ENCODE measurements around the gene NFIX. TPM values are rescaled to one million over a fixed set of nuclear protein-coding genes. Genes with fewer than 3 reads are reported as not detected.

NFIX gene
- total RNA-seq, 2 experiments from 2014 or later, result 0.40 to 1.4 TPM

DNA sequence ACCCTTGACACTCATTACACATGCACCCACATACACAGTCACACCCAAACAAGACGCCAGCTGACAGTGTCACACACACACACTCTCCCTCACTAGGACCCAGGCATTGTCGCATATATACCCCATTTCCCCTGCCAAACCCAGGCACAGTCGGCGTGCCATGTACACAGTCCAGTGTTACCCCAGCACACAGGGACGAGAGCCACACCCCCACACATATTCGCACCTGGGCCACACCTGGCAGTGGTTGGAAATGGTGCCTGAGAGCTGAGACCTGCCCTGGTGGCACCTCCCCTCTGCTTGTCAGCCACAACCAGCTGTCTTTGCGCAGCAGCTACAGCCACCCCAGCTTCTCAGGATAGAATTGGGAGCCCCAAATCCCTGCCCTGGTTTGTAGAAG lies 9.0 kb downstream of the NFIX start:
- DNase-seq (no peak), ATAC-seq (no peak)
- Mint-ChIP-seq H3K4me3 (no peak overlapping the region), H3K9me3 (ENCODE audit: insufficient read depth) (no peaks in the 10 kb centered on the region), H3K27ac (no peak overlapping the region), H3K36me3 (ENCODE audit: low read depth) (no peaks in the 10 kb centered on the region), H3K4me1 (ENCODE audit: low read depth) (no peaks in the 10 kb centered on the region), H3K27me3 (ENCODE audit: low read depth) (peaks cover 8% of the 10 kb centered on the region)
- POLR2A ChIA-PET, result no interaction called here
- CTCF ChIA-PET, result interaction anchor here (1.2 to 1.4 kb wide), 2 partner anchors 39 to 89 kb away, joined by 3 to 4 read pairs; no protein-coding TSS in a partner anchor

DNA sequence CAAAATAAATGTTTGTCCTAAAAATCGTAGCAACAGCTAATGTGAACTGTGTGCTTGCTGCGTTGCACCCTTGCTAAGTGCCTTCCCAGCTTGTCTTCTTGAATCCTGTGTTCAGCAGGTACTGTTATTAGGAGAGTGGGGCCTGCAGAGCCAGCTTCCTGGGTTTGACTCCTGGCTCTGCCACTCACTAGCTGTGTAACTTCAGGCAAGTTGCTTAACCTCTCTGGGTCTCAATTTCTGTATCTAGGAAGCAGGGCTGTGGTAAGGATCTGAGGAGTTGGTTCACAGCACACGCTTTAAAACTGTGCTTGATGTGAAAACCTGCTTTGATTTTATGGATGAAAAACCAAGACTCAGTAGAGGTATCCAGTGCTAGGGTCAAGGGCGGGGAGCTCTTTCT lies 10.0 kb downstream of the NFIX start:
- H3K27me3 Mint-ChIP-seq (ENCODE audit: low read depth), result peaks cover 15% of the 10 kb centered on the region
- H3K4me3 Mint-ChIP-seq, result no peak overlapping the region
- CTCF ChIA-PET, result interaction anchor here (0.8 to 2.0 kb wide), 4 partner anchors 28 to 88 kb away, joined by 3 to 7 read pairs (median 4); no protein-coding TSS in a partner anchor
- no peak for DNase-seq
- H3K27ac Mint-ChIP-seq, result no peak overlapping the region
- no peak for ATAC-seq
- H3K36me3 Mint-ChIP-seq (ENCODE audit: low read depth), result no peaks in the 10 kb centered on the region
- POLR2A ChIA-PET, result no interaction called here
- H3K4me1 Mint-ChIP-seq (ENCODE audit: low read depth), result no peaks in the 10 kb centered on the region
- H3K9me3 Mint-ChIP-seq (ENCODE audit: insufficient read depth), result no peaks in the 10 kb centered on the region

DNA sequence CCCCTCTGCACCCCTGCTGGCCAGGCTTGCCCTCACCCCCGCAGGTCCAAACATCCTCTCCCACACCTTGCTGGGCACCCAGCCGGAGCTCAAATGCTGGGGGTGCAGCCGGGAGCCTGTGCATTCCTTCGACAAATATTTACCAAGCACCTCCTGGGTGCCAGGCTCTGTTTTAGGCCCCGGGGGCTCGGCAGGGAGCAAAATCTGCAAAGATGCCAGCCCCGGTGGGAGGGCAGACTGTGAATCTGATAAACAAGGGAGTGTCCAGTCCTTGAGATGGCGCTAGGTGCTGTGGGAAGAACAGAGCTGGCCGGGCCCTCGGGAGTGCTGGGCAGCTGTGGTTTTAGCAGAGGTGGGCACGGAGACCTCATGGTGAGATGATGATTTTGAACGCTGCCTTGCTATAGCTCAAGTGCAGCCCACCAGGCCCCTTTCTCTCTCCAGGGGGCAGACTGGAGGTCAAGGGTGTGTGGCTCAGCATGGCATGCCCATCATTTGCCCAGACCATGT lies 10.6 kb downstream of the NFIX start:
- Mint-ChIP-seq H3K36me3 (ENCODE audit: low read depth) (no peaks in the 10 kb centered on the region), H3K27ac (no peak overlapping the region), H3K4me1 (ENCODE audit: low read depth) (no peaks in the 10 kb centered on the region), H3K4me3 (no peak overlapping the region), H3K27me3 (ENCODE audit: low read depth) (peaks cover 21% of the 10 kb centered on the region), H3K9me3 (ENCODE audit: insufficient read depth) (no peaks in the 10 kb centered on the region)
- ChIA-PET CTCF (interaction anchor here (0.9 to 2.0 kb wide), 3 partner anchors 28 to 55 kb away, joined by 4 to 7 read pairs (median 5); no protein-coding TSS in a partner anchor), POLR2A (no interaction called here)
- ATAC-seq, result no peak
- DNase-seq, result no peak

DNA sequence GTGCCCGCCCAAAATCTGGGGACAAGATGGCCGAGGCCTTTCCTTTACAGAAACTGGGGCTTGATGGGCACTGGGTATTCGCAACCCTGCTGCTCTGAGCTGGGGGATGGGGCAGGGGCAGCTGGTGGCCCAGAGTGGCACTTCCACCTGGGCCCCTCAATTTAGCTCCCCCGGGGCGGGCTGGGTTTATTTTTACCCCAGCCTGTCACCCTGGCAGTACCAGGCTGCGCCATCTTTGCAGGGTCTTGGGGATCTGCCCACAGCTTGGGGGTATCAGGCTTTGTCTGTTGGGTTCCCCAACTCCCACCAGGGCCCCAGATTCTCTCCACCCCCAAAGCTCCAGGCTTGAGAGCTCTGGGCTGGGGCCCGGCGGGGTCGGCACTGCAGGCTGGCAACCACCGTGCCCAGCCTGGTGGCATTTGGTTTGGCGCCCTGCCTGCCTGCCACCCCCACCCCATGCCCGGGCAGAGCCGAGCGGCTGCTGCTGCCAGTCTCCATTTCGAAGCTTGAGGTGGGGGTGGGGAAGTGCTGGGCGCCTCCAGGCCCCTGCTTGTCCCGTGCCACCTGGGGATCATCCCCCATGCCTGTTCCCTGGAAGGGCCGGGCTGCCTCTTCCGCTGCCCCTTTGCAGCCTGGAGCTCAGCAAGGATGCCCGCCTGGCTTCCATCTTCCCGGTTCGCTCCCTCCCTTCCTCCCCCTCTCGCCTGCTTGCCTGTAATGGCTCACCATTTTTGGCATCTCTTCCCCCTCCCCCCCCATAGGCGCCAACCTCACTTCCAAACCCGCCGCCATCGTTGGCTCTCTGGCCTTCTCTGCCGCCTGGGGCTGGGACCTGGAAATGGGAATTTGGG lies 11.4 kb downstream of the NFIX start:
- Mint-ChIP-seq H3K4me1 (ENCODE audit: low read depth) (no peaks in the 10 kb centered on the region), H3K9me3 (ENCODE audit: insufficient read depth) (no peaks in the 10 kb centered on the region), H3K27ac (no peak overlapping the region), H3K4me3 (no peak overlapping the region), H3K36me3 (ENCODE audit: low read depth) (no peaks in the 10 kb centered on the region), H3K27me3 (ENCODE audit: low read depth) (peaks cover 27% of the 10 kb centered on the region)
- DNase-seq, result no peak
- ChIA-PET POLR2A (no interaction called here), CTCF (interaction anchor here (0.9 to 2.0 kb wide), 3 partner anchors 27 to 55 kb away, joined by 4 to 7 read pairs (median 5); no protein-coding TSS in a partner anchor)
- ATAC-seq, result no peak

DNA sequence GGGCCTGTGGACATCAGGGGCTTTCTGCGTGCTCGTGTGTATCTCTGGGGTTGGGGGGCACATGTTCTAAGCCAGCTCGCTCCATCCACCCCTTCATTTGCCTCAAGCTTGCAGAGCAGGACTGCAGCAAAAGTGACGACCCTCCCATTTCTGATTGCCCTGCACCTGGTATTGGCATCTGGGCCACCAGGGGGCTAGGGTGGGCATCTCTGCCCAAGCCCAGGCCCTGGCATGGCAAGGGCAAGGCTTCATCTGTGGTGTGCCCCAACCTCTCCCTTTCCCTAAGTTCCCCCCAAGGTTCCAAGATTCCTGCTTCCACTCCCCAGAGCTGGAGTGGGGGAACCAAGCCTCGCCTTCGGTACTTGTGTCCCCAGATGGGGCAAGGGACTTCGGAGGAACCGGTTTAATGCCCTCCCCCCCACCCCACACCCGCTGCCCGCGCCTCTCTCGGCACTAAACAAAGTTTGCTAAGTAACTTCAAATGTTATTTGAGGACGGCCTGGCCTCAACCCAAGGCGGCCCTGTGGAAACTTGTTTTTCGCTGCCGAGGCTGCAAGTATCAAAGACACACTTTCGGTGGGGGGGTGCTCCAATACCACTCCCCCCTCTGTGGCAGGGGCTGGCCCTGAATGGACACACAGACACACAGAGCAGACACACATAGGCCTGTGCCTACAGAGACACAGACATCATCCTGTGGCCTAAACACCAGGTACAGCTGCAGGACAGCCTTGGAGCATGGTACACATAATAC lies 12.2 kb downstream of the NFIX start:
- Mint-ChIP-seq H3K36me3 (ENCODE audit: low read depth) (no peaks in the 10 kb centered on the region), H3K9me3 (ENCODE audit: insufficient read depth) (no peaks in the 10 kb centered on the region), H3K4me1 (ENCODE audit: low read depth) (peaks cover 1% of the 10 kb centered on the region), H3K27me3 (ENCODE audit: low read depth) (peaks cover 33% of the 10 kb centered on the region), H3K27ac (no peak overlapping the region), H3K4me3 (no peak overlapping the region)
- ATAC-seq (no peak), DNase-seq (no peak)
- ChIA-PET CTCF (no interaction called here), POLR2A (no interaction called here)

DNA sequence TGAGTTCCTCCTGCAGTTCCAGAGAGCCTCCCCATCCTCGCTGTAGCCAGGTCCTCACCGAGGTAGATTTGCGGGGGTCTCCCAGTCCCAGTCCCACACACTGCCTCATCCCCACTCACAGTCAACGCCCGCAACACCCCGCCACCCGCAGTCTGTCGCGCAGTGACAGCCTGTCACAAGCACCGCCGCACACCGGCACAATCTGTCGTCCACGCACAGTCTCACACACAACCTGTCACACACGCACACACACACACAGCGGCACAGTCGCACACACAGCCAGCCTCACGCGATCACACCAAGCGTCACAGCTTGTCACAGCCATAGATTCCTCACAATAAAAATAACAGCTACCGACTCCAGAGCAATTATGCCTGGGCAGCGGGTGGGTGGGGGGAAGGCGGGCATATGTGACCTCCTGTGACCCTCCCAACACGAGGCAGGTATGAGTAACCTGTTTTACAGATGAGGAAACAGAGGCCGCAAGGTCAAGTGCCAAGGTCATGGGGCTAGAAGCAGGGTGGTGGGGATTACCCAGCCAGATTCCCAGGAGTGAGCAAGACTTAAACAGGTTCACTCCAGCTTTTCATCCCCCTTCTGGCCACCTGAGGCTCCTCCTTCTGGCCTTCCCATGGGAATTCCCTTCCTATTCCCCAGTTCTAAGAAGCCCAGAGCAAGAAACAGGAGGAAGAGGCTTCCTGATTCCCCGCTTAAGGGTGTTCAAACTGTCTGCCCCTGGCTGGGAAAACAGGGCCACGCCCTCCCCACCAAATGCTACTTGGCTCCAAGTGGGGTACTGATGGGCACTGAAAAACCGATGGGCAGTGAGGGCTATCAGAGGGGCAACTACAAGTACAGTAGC lies 13.9 kb downstream of the NFIX start:
- ATAC-seq (no peak), DNase-seq (no peak)
- no peak overlapping the region for H3K27ac Mint-ChIP-seq
- CTCF ChIA-PET, result interaction anchor here (0.9 to 1.2 kb wide), 2 partner anchors 24 to 44 kb away, joined by 3 read pairs; no protein-coding TSS in a partner anchor
- no peak overlapping the region for H3K4me3 Mint-ChIP-seq
- peaks cover 47% of the 10 kb centered on the region for H3K27me3 Mint-ChIP-seq (ENCODE audit: low read depth)
- no peaks in the 10 kb centered on the region for H3K9me3 Mint-ChIP-seq (ENCODE audit: insufficient read depth)
- POLR2A ChIA-PET, result no interaction called here
- peaks cover 17% of the 10 kb centered on the region for H3K4me1 Mint-ChIP-seq (ENCODE audit: low read depth)
- peaks cover 2% of the 10 kb centered on the region for H3K36me3 Mint-ChIP-seq (ENCODE audit: low read depth)

DNA sequence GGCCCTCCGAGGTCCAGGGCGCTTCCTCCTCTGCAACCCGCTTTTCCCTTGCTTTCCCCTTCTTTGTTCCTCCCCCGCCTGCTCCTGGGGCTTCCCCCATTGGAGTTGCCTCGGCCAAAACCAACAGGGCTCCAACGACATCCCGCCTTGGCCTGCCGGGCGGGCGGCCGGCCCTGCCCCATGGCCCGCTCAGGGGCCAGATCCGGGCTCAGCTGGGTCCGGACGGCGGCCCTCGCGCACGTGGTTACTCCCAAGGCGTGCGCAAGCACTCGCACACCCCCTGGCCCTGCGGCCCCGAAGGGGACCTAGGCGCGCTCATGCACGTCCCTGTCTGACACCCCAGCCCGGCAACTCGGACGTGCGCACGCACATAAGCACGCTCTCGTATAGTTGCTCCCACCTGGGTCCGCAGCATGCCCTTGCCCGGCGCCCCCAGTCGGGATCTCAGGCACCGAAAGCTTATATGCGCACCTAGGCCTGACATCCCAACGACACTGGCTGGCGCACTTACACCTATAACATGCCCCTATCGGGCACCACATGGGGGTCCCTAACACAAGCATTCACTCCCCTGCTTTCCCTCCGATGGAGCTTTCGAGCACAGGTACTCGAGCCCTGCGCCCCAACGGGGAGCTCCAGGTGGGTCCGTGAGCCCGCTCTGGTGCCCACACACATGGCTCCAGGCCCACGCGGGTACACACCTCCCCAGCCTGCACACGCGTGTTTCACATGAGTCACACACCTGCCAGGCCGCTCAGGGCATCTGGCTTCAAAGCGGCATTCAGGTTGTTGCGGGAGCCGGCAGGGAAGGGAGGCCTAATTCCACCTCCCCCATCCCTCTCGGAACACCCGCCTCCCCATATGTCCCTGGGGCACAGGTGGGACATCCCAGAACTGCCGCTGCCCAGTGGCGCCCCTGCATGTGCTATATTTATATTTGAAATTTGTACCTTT lies 15.0 kb downstream of the NFIX start:
- DNase-seq, result no peak
- H3K27me3 Mint-ChIP-seq (ENCODE audit: low read depth), result peaks cover 55% of the 10 kb centered on the region
- H3K27ac Mint-ChIP-seq, result no peak overlapping the region
- no peak for ATAC-seq
- H3K36me3 Mint-ChIP-seq (ENCODE audit: low read depth), result peaks cover 2% of the 10 kb centered on the region
- no peaks in the 10 kb centered on the region for H3K9me3 Mint-ChIP-seq (ENCODE audit: insufficient read depth)
- CTCF ChIA-PET, result interaction anchor here (1.0 to 1.5 kb wide), 3 partner anchors 19 to 84 kb away, joined by 3 to 4 read pairs (median 3); no protein-coding TSS in a partner anchor
- no peak overlapping the region for H3K4me3 Mint-ChIP-seq
- POLR2A ChIA-PET, result interaction anchor here (0.9 kb wide), 1 partner anchor 20 kb away, joined by 3 read pairs; no protein-coding TSS in a partner anchor
- peaks cover 21% of the 10 kb centered on the region for H3K4me1 Mint-ChIP-seq (ENCODE audit: low read depth)

DNA sequence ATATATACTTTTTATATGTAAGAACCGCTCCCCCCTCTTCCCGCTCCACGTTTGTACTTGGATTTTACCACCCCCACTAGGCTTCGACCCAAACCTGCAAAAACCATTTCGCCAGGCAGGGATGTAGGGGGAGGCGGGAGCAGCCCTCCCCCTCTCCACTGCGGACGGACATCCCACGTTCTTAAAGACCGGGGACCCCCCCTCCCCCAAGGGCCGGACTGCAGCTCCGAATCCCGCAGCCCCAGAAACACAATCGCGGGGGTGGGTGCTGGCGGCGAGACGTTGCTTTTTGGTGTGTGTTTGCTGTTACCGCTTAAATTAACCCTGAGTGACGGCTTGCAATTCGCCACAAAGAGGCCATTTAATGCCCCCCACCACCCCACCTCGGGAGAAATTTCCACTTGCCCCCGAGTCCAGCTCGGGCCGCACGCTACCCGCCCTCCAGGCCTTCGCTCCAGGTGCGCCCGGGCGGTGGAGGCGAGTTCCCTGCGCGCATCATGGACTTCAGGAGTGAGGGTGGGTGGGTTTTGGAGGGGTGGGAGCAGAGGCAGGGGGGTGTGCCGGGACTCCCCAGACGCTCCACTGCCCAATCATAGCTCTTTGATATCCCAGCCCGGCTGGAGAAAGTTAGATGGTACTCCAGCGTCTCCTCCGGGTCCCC lies 15.8 kb downstream of the NFIX start:
- Mint-ChIP-seq H3K4me3 (no peak overlapping the region), H3K36me3 (ENCODE audit: low read depth) (peaks cover 2% of the 10 kb centered on the region), H3K9me3 (ENCODE audit: insufficient read depth) (no peaks in the 10 kb centered on the region), H3K27ac (no peak overlapping the region), H3K4me1 (ENCODE audit: low read depth) (peaks cover 21% of the 10 kb centered on the region), H3K27me3 (ENCODE audit: low read depth) (peaks cover 62% of the 10 kb centered on the region)
- DNase-seq, result no peak
- CTCF ChIA-PET, result interaction anchor here (1.0 to 1.5 kb wide), 3 partner anchors 18 to 83 kb away, joined by 3 to 4 read pairs (median 3); no protein-coding TSS in a partner anchor
- POLR2A ChIA-PET, result interaction anchor here (0.9 kb wide), 1 partner anchor 21 kb away, joined by 3 read pairs; no protein-coding TSS in a partner anchor
- ATAC-seq, result no peak

DNA sequence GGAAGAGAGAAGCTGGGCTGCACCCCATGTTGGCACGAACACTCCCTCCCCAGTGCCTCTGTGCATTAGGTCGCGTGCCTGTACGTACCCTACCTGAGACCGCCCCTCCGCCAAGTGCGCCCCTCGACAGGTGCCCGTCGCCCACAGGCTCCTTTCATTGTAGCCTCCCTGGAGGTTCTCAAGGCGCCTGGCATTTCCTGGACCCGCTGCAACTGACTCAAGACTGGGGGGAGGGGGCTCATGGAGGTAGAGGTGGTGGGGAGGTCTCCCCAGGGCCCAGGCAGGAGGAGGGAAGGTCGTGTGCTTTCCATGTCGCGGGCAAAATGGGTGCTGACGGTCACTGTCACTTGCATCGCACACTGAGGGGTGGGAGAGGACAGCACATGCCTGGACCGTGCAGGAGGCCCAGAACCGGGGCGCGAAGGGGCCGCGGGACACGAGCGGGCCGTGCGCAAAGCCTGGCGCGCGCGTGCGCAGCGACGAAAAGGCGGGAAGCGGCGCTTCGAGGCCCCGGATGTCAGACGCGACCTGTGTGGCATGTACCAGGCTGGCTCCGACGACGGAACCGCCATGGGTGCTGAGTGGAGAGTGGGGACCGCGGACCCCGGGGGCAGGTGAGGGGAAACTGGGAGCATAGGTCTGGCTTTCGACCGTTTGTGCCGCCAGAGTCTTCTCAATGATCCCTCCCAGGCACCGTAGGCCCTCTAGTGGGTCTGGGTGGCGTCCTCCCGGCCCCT lies 16.5 kb downstream of the NFIX start:
- ChIA-PET CTCF (interaction anchor here (1.2 to 1.5 kb wide), 2 partner anchors 17 to 46 kb away, joined by 3 to 4 read pairs; no protein-coding TSS in a partner anchor), POLR2A (no interaction called here)
- Mint-ChIP-seq H3K27me3 (ENCODE audit: low read depth) (peaks cover 69% of the 10 kb centered on the region), H3K9me3 (ENCODE audit: insufficient read depth) (no peaks in the 10 kb centered on the region), H3K4me3 (no peak overlapping the region), H3K27ac (peak overlapping the region; percentile 43), H3K4me1 (ENCODE audit: low read depth) (peaks cover 21% of the 10 kb centered on the region), H3K36me3 (ENCODE audit: low read depth) (peaks cover 2% of the 10 kb centered on the region)
- no peak for ATAC-seq
- no peak for DNase-seq

DNA sequence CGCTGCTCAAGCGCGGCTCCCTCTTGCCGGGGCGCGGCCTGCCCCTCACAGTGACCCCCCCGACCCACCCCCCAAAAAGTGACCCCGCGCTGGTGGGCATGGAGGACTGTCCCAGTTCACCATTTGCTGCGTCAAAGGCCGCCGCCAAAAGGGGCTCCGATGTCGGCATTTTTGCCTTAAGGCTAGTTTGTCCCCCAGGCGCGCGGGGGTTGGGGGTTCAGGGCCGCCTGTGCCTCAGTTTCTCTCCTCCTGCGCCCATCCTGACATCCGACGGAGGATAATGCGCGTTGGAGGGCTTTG lies 17.1 kb downstream of the NFIX start:
- ChIA-PET CTCF (interaction anchor here (3.2 kb wide), 1 partner anchor 82 kb away, joined by 14 read pairs; no protein-coding TSS in a partner anchor), POLR2A (no interaction called here)
- Mint-ChIP-seq H3K4me3 (peak overlapping the region; percentile 74), H3K27me3 (ENCODE audit: low read depth) (peaks cover 74% of the 10 kb centered on the region), H3K27ac (no peak overlapping the region), H3K9me3 (ENCODE audit: insufficient read depth) (no peaks in the 10 kb centered on the region), H3K36me3 (ENCODE audit: low read depth) (peaks cover 2% of the 10 kb centered on the region), H3K4me1 (ENCODE audit: low read depth) (peaks cover 21% of the 10 kb centered on the region)
- no peak for ATAC-seq
- no peak for DNase-seq

Data from activated CD8-positive, alpha-beta T cell treated with anti-CD3 and anti-CD28 coated beads, Interleukin-2, amount 10 ng/mL, durations not matched to agents 7 days and 5 days (primary cell).